ENCODE measurements around the gene TTLL8. TPM values are rescaled to one million over a fixed set of nuclear protein-coding genes. Genes with fewer than 3 reads are reported as not detected.
"Not testable (repeated sequence)": the region's sequence is repeated elsewhere in the genome, so short reads cannot be mapped to it uniquely, and the experiment has no call there.

The TTLL8 gene
- total RNA-seq, 3 donors from 2014 or later (not counting 1 experiment from before 2014, with no cell fraction given) = not detected

- no peaks in the 10 kb centered on the region for H3K4me1 Mint-ChIP-seq
- peak; percentile 44 for TF ChIP-seq CTCF (IDR thresholded peaks at IDR 0.05)
Measured at GRCh38 chr22:49983148-49984042, 74.7 kb downstream of the TTLL8 start.

GRCh38 chr22:49981799-49982198 lies 76.3 kb downstream of the TTLL8 start:
- intact Hi-C loops (cut with micrococcal nuclease); H3K36me3 ChIP-seq (ENCODE audit: control insufficient read depth, insufficient read depth, low read length); H3K4me3 Mint-ChIP-seq; H3K27ac Mint-ChIP-seq; H3K4me3 ChIP-seq (ENCODE audit: low read length); ATAC-seq; DNase-seq; H3K27ac ChIP-seq (ENCODE audit: low read length); H3K9me3 ChIP-seq (ENCODE audit: control insufficient read depth, insufficient read depth, low read length); H3K4me1 Mint-ChIP-seq; H3K4me1 ChIP-seq (ENCODE audit: control insufficient read depth, insufficient read depth, low read length): not testable (repeated sequence)
- H3K27me3 ChIP-seq (ENCODE audit: control insufficient read depth, insufficient read depth, low read length) = peaks cover 15% of the 10 kb centered on the region
- peaks cover 29 to 30% of the 10 kb centered on the region in 2 donors for H3K27me3 Mint-ChIP-seq (ENCODE audit: low read depth in 2 of 2)
- H3K9me3 Mint-ChIP-seq = peaks cover 2 to 11% of the 10 kb centered on the region in 2 donors
- WGBS (ENCODE audit: insufficient coverage) = 100% methylated on average over 6 of the region's 7 CpGs
- peaks cover 13% of the 10 kb centered on the region for H3K36me3 Mint-ChIP-seq

More at GRCh38 chr22:49983148-49984042, 74.7 kb downstream of the TTLL8 start:
- Mint-ChIP-seq H3K27ac (no peak overlapping the region), H3K36me3 (peaks cover 15% of the 10 kb centered on the region), H3K9me3 (peaks cover 2 to 11% of the 10 kb centered on the region in 2 donors), H3K27me3 (ENCODE audit: low read depth in 2 of 2) (peaks cover 32 to 40% of the 10 kb centered on the region in 2 donors), H3K4me3 (no peak overlapping the region)
- peak in 1 of 2 donors; percentile 75 for DNase-seq
- peak; percentile 53 to 75 (median 75) for ATAC-seq
- WGBS (ENCODE audit: insufficient coverage) = 17% methylated on average over 88 of the region's 90 CpGs
- Histone ChIP-seq H3K36me3 (ENCODE audit: control insufficient read depth, insufficient read depth, low read length) (no peaks in the 10 kb centered on the region), H3K4me3 (ENCODE audit: low read length) (no peak overlapping the region), H3K9me3 (ENCODE audit: control insufficient read depth, insufficient read depth, low read length) (no peaks in the 10 kb centered on the region), H3K4me1 (ENCODE audit: control insufficient read depth, insufficient read depth, low read length) (peaks cover 5% of the 10 kb centered on the region), H3K27ac (ENCODE audit: low read length) (no peak overlapping the region), H3K27me3 (ENCODE audit: control insufficient read depth, insufficient read depth, low read length) (peaks cover 18% of the 10 kb centered on the region)
- intact Hi-C loops (cut with micrococcal nuclease) = no loop called here

GRCh38 chr22:49979587-49980264 lies 78.4 kb downstream of the TTLL8 start:
- peaks cover 0 to 10% of the 10 kb centered on the region in 2 donors for H3K4me1 Mint-ChIP-seq
- peaks cover 8 to 17% of the 10 kb centered on the region in 2 donors for H3K27me3 Mint-ChIP-seq (ENCODE audit: low read depth in 2 of 2)
- Histone ChIP-seq H3K9me3 (ENCODE audit: control insufficient read depth, insufficient read depth, low read length) (no peaks in the 10 kb centered on the region), H3K27me3 (ENCODE audit: control insufficient read depth, insufficient read depth, low read length) (peaks cover 11% of the 10 kb centered on the region), H3K27ac (ENCODE audit: low read length) (no peak overlapping the region), H3K4me1 (ENCODE audit: control insufficient read depth, insufficient read depth, low read length) (peaks cover 11% of the 10 kb centered on the region), H3K4me3 (ENCODE audit: low read length) (no peak overlapping the region), H3K36me3 (ENCODE audit: control insufficient read depth, insufficient read depth, low read length) (no peaks in the 10 kb centered on the region)
- intact Hi-C loops (cut with micrococcal nuclease) = no loop called here
- H3K36me3 Mint-ChIP-seq = no peaks in the 10 kb centered on the region
- DNase-seq (peak in 1 of 2 donors; percentile 63), ATAC-seq (peak; percentile 50 to 66 (median 53))
- H3K27ac Mint-ChIP-seq = no peak overlapping the region
- no peak overlapping the region for H3K4me3 Mint-ChIP-seq
- 59% methylated on average over 6 of the region's 7 CpGs for WGBS (ENCODE audit: insufficient coverage)
- H3K9me3 Mint-ChIP-seq = peaks cover 0 to 3% of the 10 kb centered on the region in 2 donors
- TF ChIP-seq CTCF (IDR thresholded peaks at IDR 0.05) = peak; percentile 66

- Mint-ChIP-seq H3K4me1 (peaks cover 0 to 10% of the 10 kb centered on the region in 2 donors), H3K36me3 (no peaks in the 10 kb centered on the region), H3K4me3 (no peak overlapping the region), H3K27me3 (ENCODE audit: low read depth in 2 of 2) (peaks cover 0 to 12% of the 10 kb centered on the region in 2 donors), H3K9me3 (peaks cover 0 to 3% of the 10 kb centered on the region in 2 donors), H3K27ac (no peak overlapping the region)
- intact Hi-C loops (cut with micrococcal nuclease) = no loop called here
- DNase-seq (no peak), ATAC-seq (no peak)
- Histone ChIP-seq H3K9me3 (ENCODE audit: control insufficient read depth, insufficient read depth, low read length) (no peaks in the 10 kb centered on the region), H3K36me3 (ENCODE audit: control insufficient read depth, insufficient read depth, low read length) (no peaks in the 10 kb centered on the region), H3K27ac (ENCODE audit: low read length) (no peak overlapping the region), H3K4me3 (ENCODE audit: low read length) (no peak overlapping the region), H3K27me3 (ENCODE audit: control insufficient read depth, insufficient read depth, low read length) (no peaks in the 10 kb centered on the region), H3K4me1 (ENCODE audit: control insufficient read depth, insufficient read depth, low read length) (peaks cover 7% of the 10 kb centered on the region)
- 91% methylated on average over 13 of the region's 14 CpGs for WGBS (ENCODE audit: insufficient coverage)
- TF ChIP-seq CTCF (IDR thresholded peaks at IDR 0.05) = no peak
Measured at GRCh38 chr22:49977578-49977977, 80.5 kb downstream of the TTLL8 start.
